H1 (cell line): ENCODE data around the gene TIMM22. TPM values are rescaled to one million over a fixed set of nuclear protein-coding genes. Genes with fewer than 3 reads are reported as not detected.

ENCODE experiments used
- CTCF ChIA-PET: fragments of 300-600 bp; sonication (Branson Sonifier 250); formaldehyde crosslinking; loops from one replicate; lab custom pipeline; 2021; ENCODE audit not compliant: partially characterized antibody; lab: Charles Lee
- POLR2A ChIA-PET: fragments of 300-600 bp; sonication (Branson Sonifier 250); formaldehyde crosslinking; loops from one replicate; lab custom pipeline; 2021; ENCODE audit warnings: inconsistent platforms; ENCODE audit not compliant: partially characterized antibody; lab: Charles Lee
- DNase-seq, 2 experiments: peaks; one replicate each; pipeline versions ENCODE4 v3.0.0 to v3.0.0-alpha.2; 2010 to 2022; ENCODE audit warnings: low spot score in 2 of 2, low read depth in 1 of 2, mixed read lengths in 1 of 2
- FAIRE-seq: peaks from 2 replicates; lab custom pipeline; 2011; peaks lifted over from hg19 to GRCh38; lab: Jason Lieb, UNC
- H2AFZ ChIP-seq: 2 replicates; pipeline ENCODE4 v1.8.1; 2012; ENCODE audit warnings: low read length, inconsistent platforms
- H2AK5ac ChIP-seq: 2 replicates; pipeline ENCODE4 v1.6.1; 2013; ENCODE audit warnings: low read depth, low read length
- H2BK120ac ChIP-seq: replicated peaks from 2 replicates; pipeline ENCODE3; 2013; ENCODE audit warnings: low read depth, low read length, inconsistent platforms
- H2BK12ac ChIP-seq: 2 replicates; pipeline ENCODE4 v1.6.1; 2013; ENCODE audit warnings: low read depth, low read length
- H2BK15ac ChIP-seq: 2 replicates; pipeline ENCODE4 v1.6.1; 2013; ENCODE audit warnings: low read length
- H2BK20ac ChIP-seq: 2 replicates; pipeline ENCODE4 v1.6.1; 2013; ENCODE audit warnings: low read length
- H2BK5ac ChIP-seq: 2 replicates; pipeline ENCODE4 v1.6.1; 2013; ENCODE audit warnings: low read depth, low read length
- H3K14ac ChIP-seq: 2 replicates; pipeline ENCODE4 v1.6.1; 2013; ENCODE audit warnings: inconsistent platforms; ENCODE audit not compliant: insufficient read length
- H3K18ac ChIP-seq: 2 replicates; pipeline ENCODE4 v1.6.1; 2013; ENCODE audit warnings: low read length; ENCODE audit errors: extremely low read depth
- H3K23ac ChIP-seq: 2 replicates; pipeline ENCODE4 v1.6.1; 2013; ENCODE audit warnings: inconsistent platforms; ENCODE audit not compliant: insufficient read length
- H3K23me2 ChIP-seq: 2 replicates; pipeline ENCODE4 v1.6.1; 2013; ENCODE audit warnings: low read depth, low read length
- H3K27ac ChIP-seq: 2 replicates; pipeline ENCODE4 v1.6.1; 2011; ENCODE audit warnings: low read depth, low read length, inconsistent platforms
- H3K27me3 ChIP-seq, 4 experiments: replicated peaks in 1 of 4; 1 replicate in 1 of 4; 2 replicates in 3 of 4; pipeline versions ENCODE4 v1.6.1 to v1.8.1; 2011 to 2013; ENCODE audit warnings: low read length in 3 of 4, mild to moderate bottlenecking in 3 of 4, inconsistent platforms in 2 of 4, mixed read lengths in 2 of 4, moderate library complexity in 1 of 4; ENCODE audit not compliant: control insufficient read depth in 3 of 4, insufficient read depth in 3 of 4; ENCODE audit errors: extremely low read depth in 1 of 4
- H3K36me3 ChIP-seq, 4 experiments: 2 replicates each; pipeline versions ENCODE4 v1.6.1 to v1.8.1; 2011 to 2013; ENCODE audit warnings: mild to moderate bottlenecking in 4 of 4, low read length in 3 of 4, moderate library complexity in 2 of 4, control low read depth in 1 of 4, inconsistent platforms in 1 of 4; ENCODE audit not compliant: insufficient read depth in 4 of 4, control insufficient read depth in 2 of 4
- H3K4ac ChIP-seq: replicated peaks from 2 replicates; pipeline ENCODE3; 2013; ENCODE audit warnings: low read length, low read depth, mixed read lengths, inconsistent platforms; ENCODE audit not compliant: insufficient read length
- H3K4me1 ChIP-seq, 4 experiments: replicated peaks in 1 of 4; 1 replicate in 1 of 4; 2 replicates in 3 of 4; pipeline versions ENCODE4 v1.6.1 to v1.8.1; 2011 to 2013; ENCODE audit warnings: low read length in 3 of 4, inconsistent platforms in 2 of 4, mixed read lengths in 1 of 4; ENCODE audit not compliant: insufficient read depth in 4 of 4, control insufficient read depth in 3 of 4
- H3K4me2 ChIP-seq, 2 experiments: 2 replicates each; pipeline versions ENCODE4 v1.6.1 to v1.8.1; 2011 to 2013; ENCODE audit warnings: low read depth in 2 of 2, low read length in 2 of 2, control low read depth in 1 of 2, inconsistent platforms in 1 of 2, mild to moderate bottlenecking in 1 of 2; ENCODE audit not compliant: insufficient read depth in 1 of 2
- H3K4me3 ChIP-seq, 4 experiments: fragments of 200-600, 300-600 bp in 1 of 4; sonication (generic), shearing (Covaris generic), sonication (Bioruptor Twin) in 1 of 4; 2 replicates each; pipeline versions ENCODE4 v1.5.1 to v1.8.1; 2011 to 2016; ENCODE audit warnings: low read length in 4 of 4, low read depth in 3 of 4, control low read depth in 2 of 4, inconsistent platforms in 2 of 4, mild to moderate bottlenecking in 2 of 4, mixed read lengths in 1 of 4, moderate library complexity in 1 of 4; ENCODE audit not compliant: insufficient read depth in 2 of 4; ENCODE audit errors: extremely low read depth in 1 of 4
- H3K56ac ChIP-seq: replicated peaks from 2 replicates; pipeline ENCODE3; 2013; ENCODE audit warnings: low read depth, mild to moderate bottlenecking, mixed read lengths, low read length, inconsistent platforms; ENCODE audit not compliant: insufficient read length
- H3K79me1 ChIP-seq: 2 replicates; pipeline ENCODE4 v1.6.1; 2013; ENCODE audit warnings: low read depth, low read length, control low read depth
- H3K79me2 ChIP-seq, 2 experiments: 2 replicates each; pipeline versions ENCODE4 v1.6.1 to v1.8.1; 2012 to 2013; ENCODE audit warnings: low read length in 2 of 2, mild to moderate bottlenecking in 2 of 2, inconsistent platforms in 1 of 2; ENCODE audit not compliant: insufficient read depth in 2 of 2, control insufficient read depth in 1 of 2
- H3K9ac ChIP-seq, 4 experiments: replicated peaks in 1 of 4; 1 replicate in 1 of 4; 2 replicates in 3 of 4; pipeline versions ENCODE4 v1.6.1 to v1.8.1; 2011 to 2013; ENCODE audit warnings: low read depth in 3 of 4, low read length in 3 of 4, control low read depth in 2 of 4, mild to moderate bottlenecking in 2 of 4, moderate library complexity in 2 of 4, inconsistent platforms in 1 of 4; ENCODE audit errors: extremely low read depth in 1 of 4
- H3K9me3 ChIP-seq, 2 experiments: 2 replicates each; pipeline versions ENCODE4 v1.6.1 to v1.8.1; 2012 to 2013; ENCODE audit warnings: mild to moderate bottlenecking in 2 of 2, moderate library complexity in 2 of 2, control low read depth in 1 of 2, inconsistent platforms in 1 of 2, low read depth in 1 of 2, low read length in 1 of 2, mixed read lengths in 1 of 2; ENCODE audit not compliant: insufficient read depth in 2 of 2
- H4K20me1 ChIP-seq, 2 experiments: replicated peaks in 1 of 2; 2 replicates each; pipeline versions ENCODE3 to v1.8.1; 2011 to 2013; ENCODE audit warnings: inconsistent platforms in 2 of 2, low read length in 2 of 2, mild to moderate bottlenecking in 1 of 2; ENCODE audit not compliant: insufficient read depth in 2 of 2, control insufficient read depth in 1 of 2
- H4K5ac ChIP-seq: 2 replicates; pipeline ENCODE4 v1.6.1; 2013; ENCODE audit warnings: low read length, low read depth, mixed read lengths, inconsistent platforms; ENCODE audit not compliant: insufficient read length
- H4K8ac ChIP-seq: 2 replicates; pipeline ENCODE4 v1.8.0; 2013; ENCODE audit warnings: mild to moderate bottlenecking, moderate library complexity, low read length, inconsistent platforms; ENCODE audit not compliant: insufficient read depth; ENCODE audit errors: extremely low read depth
- H4K91ac ChIP-seq: replicated peaks from 2 replicates; pipeline ENCODE3; 2013; ENCODE audit warnings: low read length, mixed read lengths, inconsistent platforms; ENCODE audit not compliant: insufficient read length
- BRCA1 ChIP-seq: IDR thresholded peaks from 2 replicates; pipeline ENCODE4 v1.6.1; 2012; ENCODE audit warnings: low read depth, low read length, improper control_type of control experiment
- CBX8 ChIP-seq: fragments of 300-800, 300-1000 bp; sonication (generic); IDR thresholded peaks from 2 replicates; pipeline ENCODE4 v1.7.1; 2016; ENCODE audit warnings: low read depth, low read length, borderline replicate concordance
- CEBPB ChIP-seq: IDR thresholded peaks from 2 replicates; pipeline ENCODE4 v1.6.1; 2012; ENCODE audit warnings: low read depth, low read length
- CHD2 ChIP-seq: IDR thresholded peaks from 2 replicates; pipeline ENCODE4 v1.6.1; 2012; ENCODE audit warnings: low read length, improper control_type of control experiment
- EZH2 ChIP-seq: fragments of 200-600 bp; sonication (generic); IDR thresholded peaks from 2 replicates; pipeline ENCODE4 v1.7.1; 2012; ENCODE audit warnings: low read depth, mild to moderate bottlenecking, moderate library complexity, low read length, inconsistent platforms; ENCODE audit not compliant: severe bottlenecking
- JUN ChIP-seq: IDR thresholded peaks from 2 replicates; pipeline ENCODE4 v1.6.1; 2011; ENCODE audit warnings: low read depth, mild to moderate bottlenecking, improper control_type of control experiment, low read length
- KDM5A ChIP-seq: fragments of 200-600 bp; IDR thresholded peaks from 2 replicates; pipeline ENCODE4 v1.7.1; 2012; ENCODE audit warnings: mild to moderate bottlenecking, low read length, inconsistent platforms, mixed read lengths
- NRF1 ChIP-seq: IDR thresholded peaks from 2 replicates; pipeline ENCODE4 v1.6.1; 2011; ENCODE audit warnings: mild to moderate bottlenecking, low read depth, low read length, improper control_type of control experiment
- SIRT6 ChIP-seq: IDR thresholded peaks from one replicate; pipeline ENCODE4 v1.7.1; 2012; ENCODE audit warnings: low read length, inconsistent platforms
- SP1 ChIP-seq: IDR thresholded peaks from 2 replicates; pipeline ENCODE4 v1.6.1; 2011; ENCODE audit warnings: low read depth, low read length
- SP4 ChIP-seq: IDR thresholded peaks from 2 replicates; pipeline ENCODE4 v1.6.1; 2012; ENCODE audit warnings: low read length, inconsistent platforms
- TAF1 ChIP-seq: IDR thresholded peaks from 2 replicates; pipeline ENCODE4 v1.6.1; 2011; ENCODE audit warnings: mild to moderate bottlenecking, low read depth, low read length
- TBP ChIP-seq: IDR thresholded peaks from 2 replicates; pipeline ENCODE4 v1.6.1; 2011; ENCODE audit warnings: low read depth, low read length, improper control_type of control experiment
- WGBS, 2 experiments: shearing (Covaris generic) in 1 of 2; methylation state at CpG; one replicate each; pipeline versions ENCODE4 v1.1.6 to v1.1.7; 2013 to 2015; ENCODE audit warnings: low lambda C conversion rate in 2 of 2, mixed read lengths in 2 of 2, inconsistent platforms in 1 of 2, low coverage in 1 of 2, missing lambda C conversion rate in 1 of 2; ENCODE audit not compliant: insufficient replicate concordance in 2 of 2, insufficient coverage in 1 of 2, insufficient read length in 1 of 2; ENCODE audit errors: extremely low coverage in 1 of 2, missing lambda C conversion rate in 1 of 2; 5-methylcytosine and 5-hydroxymethylcytosine counted together
- polyA plus RNA-seq, 7 experiments: library from polyadenylated mRNA; depleted of rRNA in 3 of 7; stranded (reverse) in 5 of 7; unstranded in 2 of 7; fragments of >200 nt in 5 of 7; fragments of 200-250 nt in 2 of 7; gene quantifications; 1 replicate in 5 of 7; 2 replicates in 1 of 7; 4 replicates in 1 of 7; pipeline versions ENCODE4 v1.2.1 to v1.2.3, GENCODE V29; 2011 to 2013; ENCODE audit warnings: missing spikeins in 2 of 7, mixed read lengths in 2 of 7
- total RNA-seq: library from RNA; stranded (reverse); fragmentation: NEBNext Ultra II Directional; extraction: Animal tissue kit (Norgen Biotek cat#: 25700); gene quantifications from 2 replicates; pipeline ENCODE4 v1.2.1, GENCODE V29; 2021
- TF ChIP-seq, protein P1 (sequence below), 3 experiments: IDR thresholded peaks; 1 replicate in 2 of 3; 2 replicates in 1 of 3; pipeline versions ENCODE4 v1.5.1 to v1.6.1; 2011; ENCODE audit warnings: low read length in 3 of 3, mild to moderate bottlenecking in 3 of 3, inconsistent platforms in 2 of 3, low read depth in 1 of 3, moderate library complexity in 1 of 3; ENCODE audit not compliant: insufficient read depth in 1 of 3; ENCODE audit errors: control extremely low read depth in 1 of 3

TIMM22 gene
- total and polyA plus RNA-seq, 2 of the 8 experiments (the other 6 are each of a cell fraction or from before 2014, with no cell fraction given), result 13.8 to 17.4 TPM

DNA sequence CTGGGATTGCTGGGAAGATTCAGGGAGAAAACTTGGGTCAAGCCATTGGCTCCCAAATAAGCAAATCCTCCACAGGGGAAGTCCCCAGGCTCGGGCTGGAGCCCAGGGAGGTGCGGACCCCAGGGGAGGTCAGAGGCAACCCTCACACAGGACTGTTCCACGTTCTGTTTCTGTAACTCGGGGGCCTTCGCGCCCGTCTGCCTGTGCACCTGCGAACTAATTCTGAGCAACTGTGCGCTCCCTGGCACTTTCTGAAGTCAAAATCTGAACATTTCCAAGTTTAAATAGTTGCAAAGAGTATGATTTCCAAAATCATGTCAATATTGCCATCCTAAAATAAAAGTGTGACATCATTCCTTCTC, 16.8 kb downstream of the TIMM22 start:
- no peak overlapping the region for H4K91ac ChIP-seq
- no peak overlapping the region for H3K27ac ChIP-seq
- no peak overlapping the region for H3K23ac ChIP-seq
- no peak overlapping the region for H4K5ac ChIP-seq
- H3K4ac ChIP-seq, result no peak overlapping the region
- no peak overlapping the region for H2AK5ac ChIP-seq
- H2BK12ac ChIP-seq, result no peak overlapping the region
- H3K56ac ChIP-seq, result no peak overlapping the region
- H3K9ac ChIP-seq, result no peak overlapping the region
- no peaks in the 10 kb centered on the region; a peak in 1 of 7 replicates for H3K4me1 ChIP-seq
- no peaks in the 10 kb centered on the region for H3K23me2 ChIP-seq
- no peak overlapping the region for H3K4me3 ChIP-seq
- H3K79me2 ChIP-seq, result no peaks in the 10 kb centered on the region
- no peak overlapping the region for H3K4me2 ChIP-seq
- no peak overlapping the region for H4K8ac ChIP-seq
- no peaks in the 10 kb centered on the region for H3K9me3 ChIP-seq
- no peak overlapping the region for H3K14ac ChIP-seq
- no peak overlapping the region for H2BK20ac ChIP-seq
- no peak overlapping the region for H2BK120ac ChIP-seq
- ChIA-PET POLR2A (no interaction called here), CTCF (interaction anchor here (0.8 to 2.0 kb wide), 5 partner anchors 14 to 134 kb away, joined by 3 to 6 read pairs (median 5); no protein-coding TSS in a partner anchor)
- H3K27me3 ChIP-seq, result no peaks in the 10 kb centered on the region
- no peak for FAIRE-seq
- no peak for DNase-seq
- no peak overlapping the region for H2BK15ac ChIP-seq
- no peak overlapping the region for H3K18ac ChIP-seq
- H2AFZ ChIP-seq, result no peak overlapping the region
- H4K20me1 ChIP-seq, result no peaks in the 10 kb centered on the region
- no peak overlapping the region for H2BK5ac ChIP-seq
- H3K36me3 ChIP-seq, result peaks cover 0 to 8% (median 0%) of the 10 kb centered on the region in 4 experiments; a peak in 2 of 8 replicates
- WGBS, 2 experiments, result 93% methylated on average over 9 of the region's 9 CpGs; no CpG with 5 or more reads in 1 of the 2 experiments
- no peaks in the 10 kb centered on the region for H3K79me1 ChIP-seq
- TF ChIP-seq SP1 (no peak), BRCA1 (no peak), JUN (no peak), CHD2 (no peak), CEBPB (no peak), SIRT6 (no peak), CBX8 (no peak), TBP (no peak), KDM5A (no peak), TAF1 (no peak), SP4 (no peak), EZH2 (no peak), NRF1 (no peak)
- TF ChIP-seq, protein P1, sequence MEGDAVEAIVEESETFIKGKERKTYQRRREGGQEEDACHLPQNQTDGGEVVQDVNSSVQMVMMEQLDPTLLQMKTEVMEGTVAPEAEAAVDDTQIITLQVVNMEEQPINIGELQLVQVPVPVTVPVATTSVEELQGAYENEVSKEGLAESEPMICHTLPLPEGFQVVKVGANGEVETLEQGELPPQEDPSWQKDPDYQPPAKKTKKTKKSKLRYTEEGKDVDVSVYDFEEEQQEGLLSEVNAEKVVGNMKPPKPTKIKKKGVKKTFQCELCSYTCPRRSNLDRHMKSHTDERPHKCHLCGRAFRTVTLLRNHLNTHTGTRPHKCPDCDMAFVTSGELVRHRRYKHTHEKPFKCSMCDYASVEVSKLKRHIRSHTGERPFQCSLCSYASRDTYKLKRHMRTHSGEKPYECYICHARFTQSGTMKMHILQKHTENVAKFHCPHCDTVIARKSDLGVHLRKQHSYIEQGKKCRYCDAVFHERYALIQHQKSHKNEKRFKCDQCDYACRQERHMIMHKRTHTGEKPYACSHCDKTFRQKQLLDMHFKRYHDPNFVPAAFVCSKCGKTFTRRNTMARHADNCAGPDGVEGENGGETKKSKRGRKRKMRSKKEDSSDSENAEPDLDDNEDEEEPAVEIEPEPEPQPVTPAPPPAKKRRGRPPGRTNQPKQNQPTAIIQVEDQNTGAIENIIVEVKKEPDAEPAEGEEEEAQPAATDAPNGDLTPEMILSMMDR (IDR thresholded peaks at IDR 0.05; ENCODE audit: control extremely low read depth in 1 of 3, insufficient read depth in 1 of 3, low read depth in 1 of 3, low read length in 3 of 3), result no peak
